HCT116 (cell line): ENCODE data around the gene TMPRSS3. TPM values are rescaled to one million over a fixed set of nuclear protein-coding genes. Genes with fewer than 3 reads are reported as not detected.

Source experiments
- ATAC-seq: fragments of 200-7000 bp; cut with Tn5 transposase; 2 replicates; pipeline ENCODE4 v1.9.1; 2020; ENCODE audit warnings: mild to moderate bottlenecking, moderate library complexity
- BruUV-seq: library from RNA; stranded (reverse); fragments of 400-500 nt; replicated peaks from 2 replicates; lab custom pipeline; 2021; lab: Mats Ljungman, UMichigan
- CTCF ChIA-PET: fragments of 300-600 bp; sonication (Branson Sonifier 250); formaldehyde crosslinking; loops from one replicate; lab custom pipeline; 2021; ENCODE audit warnings: antibody characterized with exemption; lab: Charles Lee
- POLR2A ChIA-PET: fragments of 300-600, 350-600 bp; sonication (Branson Sonifier 250); formaldehyde crosslinking; loops from one replicate; lab custom pipeline; 2021; ENCODE audit warnings: antibody characterized with exemption; lab: Charles Lee
- RAD21 ChIA-PET, 2 experiments: fragments of 300-600 bp; sonication (Branson Sonifier 250); formaldehyde crosslinking; loops; one replicate each; lab custom pipeline; 2023; ENCODE audit warnings: low total read pairs in 2 of 2; ENCODE audit not compliant: uncharacterized antibody in 2 of 2, unreplicated experiment in 2 of 2, low non-redundant PET in 1 of 2; lab: Charles Lee
- DNase-seq: peaks from one replicate; pipeline ENCODE4 v3.0.0-alpha.2; 2010; ENCODE audit warnings: low read depth, low spot score
- H2AFZ ChIP-seq: fragments of 200-600 bp; shearing (Covaris generic), sonication (generic); 2 replicates; pipeline ENCODE4 v1.6.1; 2017; ENCODE audit warnings: low read depth, mixed run types, mixed read lengths, antibody characterized with exemption, low read length; ENCODE audit not compliant: poor library complexity, severe bottlenecking
- H3K27ac ChIP-seq: 2 replicates; pipeline ENCODE4 v1.5.1; 2012; ENCODE audit warnings: low read depth, low read length
- H3K27me3 ChIP-seq: fragments of 200-600 bp; sonication (generic); 2 replicates; pipeline ENCODE4 v1.6.1; 2016; ENCODE audit warnings: mixed run types, low read length, mixed read lengths; ENCODE audit not compliant: insufficient read depth
- H3K36me3 ChIP-seq, 2 experiments: fragments of 200-500 bp in 1 of 2; fragments of 200-600 bp in 1 of 2; sonication (Bioruptor generic) in 1 of 2; sonication (generic) in 1 of 2; 2 replicates each; pipeline versions ENCODE4 v1.5.1 to v1.6.1; 2014 to 2016; ENCODE audit warnings: low read length in 2 of 2, inconsistent platforms in 1 of 2, mixed read lengths in 1 of 2, mixed run types in 1 of 2; ENCODE audit not compliant: insufficient read depth in 2 of 2, control insufficient read depth in 1 of 2
- H3K4me1 ChIP-seq, 2 experiments: fragments of 200-600 bp in 1 of 2; sonication (generic) in 1 of 2; 2 replicates each; pipeline versions ENCODE4 v1.5.1 to v1.6.1; 2012 to 2017; ENCODE audit warnings: low read length in 2 of 2, inconsistent platforms in 1 of 2, mild to moderate bottlenecking in 1 of 2, mixed read lengths in 1 of 2, mixed run types in 1 of 2, moderate library complexity in 1 of 2; ENCODE audit not compliant: insufficient read depth in 2 of 2, control insufficient read depth in 1 of 2
- H3K4me2 ChIP-seq: fragments of 200-600 bp; sonication (generic); 2 replicates; pipeline ENCODE4 v1.6.1; 2017; ENCODE audit warnings: mixed run types, low read length, mixed read lengths
- H3K4me3 ChIP-seq, 2 experiments: fragments of 200-600 bp in 1 of 2; sonication (generic) in 1 of 2; replicated peaks in 1 of 2; 2 replicates each; pipeline ENCODE4 v1.5.1; 2011 to 2016; ENCODE audit warnings: low read length in 2 of 2, control low read depth in 1 of 2, low read depth in 1 of 2, mild to moderate bottlenecking in 1 of 2, mixed read lengths in 1 of 2, mixed run types in 1 of 2
- H3K79me2 ChIP-seq: fragments of 200-600 bp; sonication (generic); 2 replicates; pipeline ENCODE4 v1.6.1; 2017; ENCODE audit warnings: mild to moderate bottlenecking, mixed run types, low read length, moderate library complexity, mixed read lengths; ENCODE audit not compliant: insufficient read depth
- H3K9ac ChIP-seq: fragments of 200-600 bp; sonication (generic); 2 replicates; pipeline ENCODE4 v1.6.1; 2016; ENCODE audit warnings: low read length, mixed read lengths
- H3K9me2 ChIP-seq: fragments of 200-600 bp; sonication (generic), shearing (Covaris generic); 2 replicates; pipeline ENCODE4 v1.6.1; 2017; ENCODE audit warnings: mixed run types, mild to moderate bottlenecking, moderate library complexity; ENCODE audit not compliant: insufficient read depth
- H3K9me3 ChIP-seq, 2 experiments: fragments of 200-500 bp in 1 of 2; fragments of 200-600 bp in 1 of 2; sonication (Bioruptor generic) in 1 of 2; sonication (generic) in 1 of 2; 2 replicates each; pipeline ENCODE4 v1.6.1; 2014 to 2017; ENCODE audit warnings: low read length in 2 of 2, mixed read lengths in 2 of 2, inconsistent platforms in 1 of 2, low read depth in 1 of 2, mild to moderate bottlenecking in 1 of 2, mixed run types in 1 of 2, moderate library complexity in 1 of 2; ENCODE audit not compliant: control insufficient read depth in 1 of 2, insufficient read depth in 1 of 2
- H4K20me1 ChIP-seq: fragments of 200-600 bp; sonication (generic), shearing (Covaris generic); 2 replicates; pipeline ENCODE4 v1.6.1; 2017; ENCODE audit warnings: mixed run types, mild to moderate bottlenecking, moderate library complexity; ENCODE audit not compliant: insufficient read depth
- ATF3 ChIP-seq: IDR thresholded peaks from 2 replicates; pipeline ENCODE4 v1.6.1; 2012
- CEBPB ChIP-seq: IDR thresholded peaks from 2 replicates; pipeline ENCODE4 v1.6.1; 2012; ENCODE audit warnings: low read depth
- MAX ChIP-seq: IDR thresholded peaks from 2 replicates; pipeline ENCODE4 v1.6.1; 2012
- POLR2A ChIP-seq: IDR thresholded peaks from 2 replicates; pipeline ENCODE4 v1.7.0; 2011; ENCODE audit warnings: borderline replicate concordance; ENCODE audit not compliant: insufficient read depth, insufficient read length; ENCODE audit errors: extremely low read depth
- POLR2AphosphoS5 ChIP-seq: IDR thresholded peaks from 2 replicates; pipeline ENCODE4 v1.6.1; 2011; ENCODE audit warnings: mild to moderate bottlenecking, low read depth, low read length, moderate library complexity
- SRF ChIP-seq: IDR thresholded peaks from 2 replicates; pipeline ENCODE4 v1.6.1; 2012; ENCODE audit warnings: low read depth
- YY1 ChIP-seq: IDR thresholded peaks from 2 replicates; pipeline ENCODE4 v1.6.1; 2011; ENCODE audit warnings: low read length, low read depth, moderate library complexity, mild to moderate bottlenecking; ENCODE audit not compliant: insufficient replicate concordance; ENCODE audit errors: extremely low read depth
- ZFX ChIP-seq: fragments of 450-650 bp; IDR thresholded peaks from 2 replicates; pipeline ENCODE4 v1.6.1; 2017
- intact Hi-C: fragments of 100-400 bp; cut with micrococcal nuclease; formaldehyde crosslinking; loops from 2 replicates; pipeline ENCODE4 v1.10.0; 2022
- total RNA-seq: library from RNA; stranded (reverse); gene quantifications from one replicate; pipeline ENCODE4 v1.2.1, GENCODE V29; 2021; ENCODE audit not compliant: unreplicated experiment

The TMPRSS3 gene
- total RNA-seq, 1 experiment from 2014 or later, result not detected

- ATAC-seq (peak; percentile 69), DNase-seq (no peak)
- no peak overlapping the region for H3K27ac ChIP-seq
- H2AFZ ChIP-seq, result peak overlapping the region; percentile 73
- H3K36me3 ChIP-seq, result no peaks in the 10 kb centered on the region
- no peaks in the 10 kb centered on the region for H3K9me3 ChIP-seq
- intact Hi-C loops, result loop anchor here (10.0 kb wide), 1 partner anchor 119 kb away; no protein-coding TSS in a partner anchor
- RAD21 ChIA-PET, result no interaction called here
- H4K20me1 ChIP-seq, result no peaks in the 10 kb centered on the region
- no peaks in the 10 kb centered on the region for H3K9me2 ChIP-seq
- H3K9ac ChIP-seq, result peak overlapping the region; percentile 19; the same call in 1 of the 2 replicates
- H3K4me1 ChIP-seq, result peaks cover 0 to 10% of the 10 kb centered on the region in 2 experiments; a peak in 3 of 4 replicates
- H3K79me2 ChIP-seq, result no peaks in the 10 kb centered on the region
- CTCF ChIA-PET, result interaction anchor here (0.7 to 1.3 kb wide), 5 partner anchors 25 to 191 kb away, joined by 3 to 6 read pairs (median 3); no protein-coding TSS in a partner anchor
- TF ChIP-seq MAX (0 out of 2 replicates have a peak, but pooled peaks have one; percentile 19), ATF3 (no peak), POLR2A (no peak)
- TF ChIP-seq, all 23 proteins: peak for 1
- Histone ChIP-seq H3K4me2 (peak overlapping the region; percentile 70), H3K27me3 (no peaks in the 10 kb centered on the region), H3K4me3 (peak overlapping the region; percentile 21 to 38)
- POLR2A ChIA-PET, result interaction anchor here (0.7 kb wide), 1 partner anchor 11 kb away, joined by 4 read pairs; no protein-coding TSS in a partner anchor
- no TSS peak for BruUV-seq
These were observed 59.8 kb downstream of the TMPRSS3 start for GRCh38 chr21:42336054-42336453.

- Histone ChIP-seq H3K9ac (no peak overlapping the region), H3K36me3 (no peaks in the 10 kb centered on the region), H3K27ac (no peak overlapping the region), H4K20me1 (no peaks in the 10 kb centered on the region)
- no peak for ATAC-seq
- RAD21 ChIA-PET, result no interaction called here
- TF ChIP-seq CEBPB, result no peak
- TF ChIP-seq YY1, result no peak
- no peak for TF ChIP-seq SRF
- TF ChIP-seq POLR2AphosphoS5, result no peak
- TF ChIP-seq ZFX, result no peak
- TF ChIP-seq, all 23 proteins: peak for 0
- Histone ChIP-seq H3K79me2 (no peaks in the 10 kb centered on the region), H3K9me3 (no peaks in the 10 kb centered on the region), H3K4me2 (no peak overlapping the region), H3K4me1 (peaks cover 0 to 10% of the 10 kb centered on the region in 2 experiments; a peak in 3 of 4 replicates), H2AFZ (no peak overlapping the region), H3K27me3 (no peaks in the 10 kb centered on the region), H3K9me2 (no peaks in the 10 kb centered on the region), H3K4me3 (no peak overlapping the region)
- POLR2A ChIA-PET, result no interaction called here
- BruUV-seq, result no TSS peak
- intact Hi-C loops, result loop anchor here (10.0 kb wide), 1 partner anchor 122 kb away; no protein-coding TSS in a partner anchor
- CTCF ChIA-PET, result no interaction called here
- no peak for DNase-seq
These were observed 63.1 kb downstream of the TMPRSS3 start for GRCh38 chr21:42332557-42333317.
